Measurements from ENCODE around the gene DPH7.
"Not testable (repeated sequence)": the region's sequence is repeated elsewhere in the genome, so short reads cannot be mapped to it uniquely, and the experiment has no call there.

The DPH7 gene

DNA sequence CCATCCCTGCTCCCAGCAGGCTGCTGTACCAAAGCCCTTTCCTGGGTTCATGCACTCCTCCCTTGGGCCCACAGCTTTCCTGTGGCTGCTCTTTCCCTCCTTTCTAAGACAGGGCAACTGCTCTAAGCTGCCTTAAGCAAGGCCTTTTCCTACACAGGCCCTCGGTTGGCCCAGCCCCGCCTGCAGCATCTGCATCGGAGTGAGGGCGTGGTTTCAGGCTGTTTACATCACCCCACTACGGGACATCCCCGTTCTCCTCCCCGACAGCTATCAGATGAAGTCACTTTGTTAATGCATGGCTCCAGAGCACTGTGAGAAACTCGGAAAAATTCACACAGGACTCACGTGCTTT lies 3.4 kb downstream of the DPH7 start:
- H2BK120ac ChIP-seq (ENCODE audit: low read depth, low read length): no peak overlapping the region
- no peak for DNase-seq
- H3K27ac ChIP-seq (ENCODE audit: low read depth, low read length): no peak overlapping the region

DNA sequence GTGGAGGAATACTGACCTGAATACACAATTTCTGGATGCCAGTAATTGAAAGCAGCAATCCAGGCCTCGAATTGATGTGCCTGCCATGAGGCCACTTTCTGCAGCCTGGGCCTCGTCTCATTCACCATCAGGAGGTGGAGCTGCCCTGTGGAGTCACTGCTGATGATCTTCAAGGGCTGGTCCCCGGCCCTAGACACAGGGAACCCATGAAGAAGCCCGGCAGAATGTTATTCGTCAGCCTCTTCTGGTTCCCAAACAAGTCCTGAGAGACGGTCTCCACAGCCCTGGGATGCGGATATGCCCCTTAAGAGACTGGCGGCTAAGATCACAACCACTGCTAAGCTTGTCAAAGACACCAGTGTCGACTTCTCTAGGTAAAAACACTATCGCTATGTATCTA lies 4.5 kb downstream of the DPH7 start:
- Histone ChIP-seq H3K4me3 (ENCODE audit: low read length) (no peak overlapping the region), H4K5ac (ENCODE audit: low read length) (no peak overlapping the region), H3K18ac (ENCODE audit: low read length) (no peak overlapping the region), H3K79me2 (ENCODE audit: control insufficient read depth, insufficient read depth, low read length) (peaks cover 26% of the 10 kb centered on the region), H2BK5ac (ENCODE audit: low read length) (no peak overlapping the region), H2BK15ac (replicated peaks; ENCODE audit: low read depth) (no peak overlapping the region), H3K36me3 (ENCODE audit: control insufficient read depth, insufficient read depth, low read length) (peaks cover 18% of the 10 kb centered on the region), H2BK120ac (ENCODE audit: low read depth, low read length) (no peak overlapping the region), H3K4me2 (ENCODE audit: low read length) (no peak overlapping the region), H3K4me1 (ENCODE audit: control insufficient read depth, low read depth, low read length) (peaks cover 5% of the 10 kb centered on the region), H3K27me3 (ENCODE audit: insufficient read depth, low read length, poor library complexity) (no peaks in the 10 kb centered on the region), H3K9ac (ENCODE audit: low read length) (no peak overlapping the region), H3K56ac (ENCODE audit: low read length) (no peak overlapping the region), H3K23ac (ENCODE audit: low read length) (no peak overlapping the region), H2AK5ac (ENCODE audit: low read length) (no peak overlapping the region), H3K4ac (ENCODE audit: low read depth, low read length) (no peak overlapping the region), H3K27ac (ENCODE audit: low read depth, low read length) (no peak overlapping the region), H3K79me1 (ENCODE audit: low read length) (peaks cover 14% of the 10 kb centered on the region), H4K8ac (ENCODE audit: low read depth, low read length) (no peak overlapping the region)
- WGBS (ENCODE audit: extremely low coverage, insufficient coverage, low lambda C conversion rate): no CpG with 5 or more reads among the region's 10 CpGs
- no peak for DNase-seq

More for the DNA sequence above, 3.4 kb downstream of the DPH7 start:
- Histone ChIP-seq H3K4me3 (ENCODE audit: low read length) (no peak overlapping the region), H3K18ac (ENCODE audit: low read length) (no peak overlapping the region), H3K9ac (ENCODE audit: low read length) (no peak overlapping the region), H3K4ac (ENCODE audit: low read depth, low read length) (no peak overlapping the region), H2BK15ac (replicated peaks; ENCODE audit: low read depth) (no peak overlapping the region), H3K36me3 (ENCODE audit: control insufficient read depth, insufficient read depth, low read length) (peaks cover 18% of the 10 kb centered on the region), H3K4me1 (ENCODE audit: control insufficient read depth, low read depth, low read length) (peaks cover 5% of the 10 kb centered on the region), H2AK5ac (ENCODE audit: low read length) (no peak overlapping the region), H3K79me1 (ENCODE audit: low read length) (peaks cover 14% of the 10 kb centered on the region), H3K27me3 (ENCODE audit: insufficient read depth, low read length, poor library complexity) (no peaks in the 10 kb centered on the region), H3K23ac (ENCODE audit: low read length) (no peak overlapping the region), H3K56ac (ENCODE audit: low read length) (no peak overlapping the region), H2BK5ac (ENCODE audit: low read length) (no peak overlapping the region), H3K79me2 (ENCODE audit: control insufficient read depth, insufficient read depth, low read length) (peaks cover 26% of the 10 kb centered on the region), H4K8ac (ENCODE audit: low read depth, low read length) (no peak overlapping the region), H4K5ac (ENCODE audit: low read length) (no peak overlapping the region), H3K4me2 (ENCODE audit: low read length) (no peak overlapping the region)
- WGBS (ENCODE audit: extremely low coverage, insufficient coverage, low lambda C conversion rate): no CpG with 5 or more reads among the region's 9 CpGs

DNA sequence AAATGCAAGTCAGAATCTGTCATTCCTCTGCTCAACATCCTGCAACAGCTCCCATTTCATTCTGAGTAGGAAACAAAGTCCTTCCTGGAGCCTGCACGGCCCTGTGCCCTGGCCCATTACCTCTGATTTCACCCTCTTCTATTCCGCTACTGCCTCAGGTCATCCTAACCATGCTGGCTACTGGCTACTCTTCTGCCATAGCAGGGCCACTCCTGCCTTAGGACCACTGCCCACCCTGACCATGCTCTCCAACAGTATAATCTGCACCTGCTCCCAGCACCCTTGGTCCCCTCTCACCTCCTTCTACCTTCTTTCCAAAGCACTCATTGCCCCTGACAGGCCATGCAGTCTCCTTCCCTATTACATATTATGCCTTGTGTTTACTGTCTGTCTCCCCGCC lies 8.2 kb downstream of the DPH7 start:
- no peaks in the 10 kb centered on the region for H3K27me3 ChIP-seq (ENCODE audit: insufficient read depth, low read length, poor library complexity)
- H2BK5ac ChIP-seq (ENCODE audit: low read length): no peak overlapping the region
- no peak overlapping the region for H3K4ac ChIP-seq (ENCODE audit: low read depth, low read length)
- no peak overlapping the region for H3K18ac ChIP-seq (ENCODE audit: low read length)
- H3K23ac ChIP-seq (ENCODE audit: low read length): no peak overlapping the region
- no peak overlapping the region for H3K4me3 ChIP-seq (ENCODE audit: low read length)
- H3K79me2 ChIP-seq (ENCODE audit: control insufficient read depth, insufficient read depth, low read length): peaks cover 2% of the 10 kb centered on the region
- no peak for DNase-seq
- H4K8ac ChIP-seq (ENCODE audit: low read depth, low read length): no peak overlapping the region
- no peak overlapping the region for H3K9ac ChIP-seq (ENCODE audit: low read length)
- no peak overlapping the region for H2AK5ac ChIP-seq (ENCODE audit: low read length)
- H3K79me1 ChIP-seq (ENCODE audit: low read length): peaks cover 5% of the 10 kb centered on the region
- no peak overlapping the region for H3K27ac ChIP-seq (ENCODE audit: low read depth, low read length)
- H2BK120ac ChIP-seq (ENCODE audit: low read depth, low read length): no peak overlapping the region
- H3K36me3 ChIP-seq (ENCODE audit: control insufficient read depth, insufficient read depth, low read length): peaks cover 19% of the 10 kb centered on the region
- WGBS (ENCODE audit: extremely low coverage, insufficient coverage, low lambda C conversion rate): no CpG with 5 or more reads among the region's 3 CpGs
- no peak overlapping the region for H4K5ac ChIP-seq (ENCODE audit: low read length)
- H3K56ac ChIP-seq (ENCODE audit: low read length): no peak overlapping the region
- no peak overlapping the region for H3K4me2 ChIP-seq (ENCODE audit: low read length)
- H2BK15ac ChIP-seq (replicated peaks; ENCODE audit: low read depth): no peak overlapping the region
- no peaks in the 10 kb centered on the region for H3K4me1 ChIP-seq (ENCODE audit: control insufficient read depth, low read depth, low read length)

DNA sequence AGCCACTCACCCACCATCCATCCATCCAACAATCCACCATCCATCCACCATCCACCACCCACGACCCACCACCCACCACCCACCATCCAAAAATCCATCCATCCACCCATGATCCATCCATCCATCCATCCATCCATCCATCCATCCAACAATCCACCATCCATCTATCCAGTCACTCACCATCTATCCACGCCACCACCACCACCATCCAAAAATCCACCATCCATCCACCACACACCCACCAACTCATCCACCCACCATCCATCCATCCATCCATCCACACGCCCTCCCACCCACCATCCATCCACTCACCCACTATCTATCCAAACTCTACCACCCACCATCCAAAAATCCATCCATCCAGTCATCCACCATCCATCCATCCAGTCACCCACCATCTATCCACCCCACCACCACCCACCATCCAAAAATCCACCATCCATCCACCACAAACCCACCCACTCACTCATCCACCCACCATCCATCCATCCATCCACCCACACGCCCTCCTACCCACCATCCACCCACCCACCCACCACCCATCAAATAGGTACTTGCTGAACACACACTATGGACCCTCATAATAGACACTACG lies 9.0 kb downstream of the DPH7 start:
- WGBS (ENCODE audit: extremely low coverage, insufficient coverage, low lambda C conversion rate): 100% methylated on average over 2 of the region's 5 CpGs
- Histone ChIP-seq H2BK5ac (ENCODE audit: low read length) (no peak overlapping the region), H4K8ac (ENCODE audit: low read depth, low read length) (no peak overlapping the region), H3K27ac (ENCODE audit: low read depth, low read length) (no peak overlapping the region), H3K36me3 (ENCODE audit: control insufficient read depth, insufficient read depth, low read length) (peaks cover 13% of the 10 kb centered on the region), H3K27me3 (ENCODE audit: insufficient read depth, low read length, poor library complexity) (no peaks in the 10 kb centered on the region), H2AK5ac (ENCODE audit: low read length) (no peak overlapping the region), H3K79me1 (ENCODE audit: low read length) (peaks cover 1% of the 10 kb centered on the region), H2BK120ac (ENCODE audit: low read depth, low read length) (no peak overlapping the region), H3K9ac (ENCODE audit: low read length) (no peak overlapping the region), H4K5ac (ENCODE audit: low read length) (no peak overlapping the region), H3K4me3 (ENCODE audit: low read length) (no peak overlapping the region), H3K56ac (ENCODE audit: low read length) (no peak overlapping the region), H3K18ac (ENCODE audit: low read length) (no peak overlapping the region), H3K4me1 (ENCODE audit: control insufficient read depth, low read depth, low read length) (no peaks in the 10 kb centered on the region), H3K79me2 (ENCODE audit: control insufficient read depth, insufficient read depth, low read length) (no peaks in the 10 kb centered on the region), H2BK15ac (replicated peaks; ENCODE audit: low read depth) (no peak overlapping the region), H3K4ac (ENCODE audit: low read depth, low read length) (no peak overlapping the region), H3K23ac (ENCODE audit: low read length) (no peak overlapping the region), H3K4me2 (ENCODE audit: low read length) (no peak overlapping the region)
- no peak for DNase-seq

DNA sequence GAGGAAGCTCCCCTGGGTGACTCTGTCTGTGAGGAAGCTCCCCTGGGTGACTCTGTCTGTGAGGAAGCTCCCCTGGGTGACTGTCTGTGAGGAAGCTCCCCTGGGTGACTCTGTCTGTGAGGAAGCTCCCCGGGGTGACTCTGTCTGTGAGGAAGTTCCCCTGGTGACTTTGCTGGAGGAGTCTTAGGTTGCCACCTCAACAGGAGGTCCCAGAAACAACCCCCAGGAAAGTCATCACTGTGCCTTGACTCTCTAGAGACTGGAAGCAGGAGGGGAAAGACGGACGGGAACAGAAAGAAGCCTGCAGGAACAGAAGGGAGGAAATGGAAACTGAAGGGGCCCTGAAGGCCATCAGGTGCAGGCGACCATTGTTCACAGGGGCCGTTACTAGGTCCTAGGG lies 10.3 kb downstream of the DPH7 start:
- H3K79me2 ChIP-seq (ENCODE audit: control insufficient read depth, insufficient read depth, low read length); H2BK120ac ChIP-seq (ENCODE audit: low read depth, low read length): not testable (repeated sequence)
- no CpG with 5 or more reads among the region's 5 CpGs for WGBS (ENCODE audit: extremely low coverage, insufficient coverage, low lambda C conversion rate)

DNA sequence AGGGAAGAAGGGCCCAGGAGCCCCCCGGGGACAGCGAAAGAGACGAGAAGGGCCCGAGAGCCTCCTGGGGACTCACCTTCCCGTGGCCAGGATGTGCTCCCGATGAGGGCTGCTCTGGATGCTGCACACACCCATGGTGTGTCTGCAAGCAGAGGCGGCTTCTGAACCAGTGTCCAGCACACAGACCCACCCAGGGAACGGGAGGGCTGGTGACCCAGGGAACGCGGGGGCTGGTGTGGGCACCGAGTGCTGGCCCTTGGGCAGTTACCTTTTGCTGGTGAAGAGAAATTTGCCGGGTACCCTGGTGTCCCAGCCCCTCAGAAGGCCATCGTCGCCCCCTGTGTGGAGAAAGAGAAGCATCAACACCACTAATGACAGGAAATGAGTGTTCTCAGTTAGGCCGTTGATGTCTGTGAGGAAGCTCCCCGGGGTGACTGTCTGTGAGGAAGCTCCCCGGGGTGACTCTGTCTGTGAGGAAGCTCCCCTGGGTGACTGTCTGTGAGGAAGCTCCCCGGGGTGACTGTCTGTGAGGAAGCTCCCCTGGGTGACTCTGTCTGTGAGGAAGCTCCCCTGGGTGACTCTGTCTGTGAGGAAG lies 13.8 kb downstream of the DPH7 start:
- no CpG with 5 or more reads among the region's 18 CpGs for WGBS (ENCODE audit: extremely low coverage, insufficient coverage, low lambda C conversion rate)

More for the DNA sequence above, 10.3 kb downstream of the DPH7 start:
- not testable (repeated sequence) for H3K23ac ChIP-seq (ENCODE audit: low read length); H3K56ac ChIP-seq (ENCODE audit: low read length); H3K9ac ChIP-seq (ENCODE audit: low read length); H3K4ac ChIP-seq (ENCODE audit: low read depth, low read length); H3K27me3 ChIP-seq (ENCODE audit: insufficient read depth, low read length, poor library complexity); H2BK5ac ChIP-seq (ENCODE audit: low read length); H4K8ac ChIP-seq (ENCODE audit: low read depth, low read length); DNase-seq; H2BK15ac ChIP-seq (replicated peaks; ENCODE audit: low read depth); H2AK5ac ChIP-seq (ENCODE audit: low read length); H3K4me1 ChIP-seq (ENCODE audit: control insufficient read depth, low read depth, low read length); H3K4me3 ChIP-seq (ENCODE audit: low read length); H3K18ac ChIP-seq (ENCODE audit: low read length); H3K27ac ChIP-seq (ENCODE audit: low read depth, low read length); H3K79me1 ChIP-seq (ENCODE audit: low read length); H3K4me2 ChIP-seq (ENCODE audit: low read length); H4K5ac ChIP-seq (ENCODE audit: low read length)
- peaks cover 18% of the 10 kb centered on the region for H3K36me3 ChIP-seq (ENCODE audit: control insufficient read depth, insufficient read depth, low read length)

More for the DNA sequence above, 13.8 kb downstream of the DPH7 start:
- no peak overlapping the region for H3K27ac ChIP-seq (ENCODE audit: low read depth, low read length)
- no peaks in the 10 kb centered on the region for H3K79me1 ChIP-seq (ENCODE audit: low read length)
- no peaks in the 10 kb centered on the region for H3K4me1 ChIP-seq (ENCODE audit: control insufficient read depth, low read depth, low read length)
- H2BK5ac ChIP-seq (ENCODE audit: low read length): no peak overlapping the region
- H2BK120ac ChIP-seq (ENCODE audit: low read depth, low read length): no peak overlapping the region
- H3K4me2 ChIP-seq (ENCODE audit: low read length): no peak overlapping the region
- no peak overlapping the region for H3K4me3 ChIP-seq (ENCODE audit: low read length)
- no peak overlapping the region for H3K56ac ChIP-seq (ENCODE audit: low read length)
- no peak for DNase-seq
- no peak overlapping the region for H3K23ac ChIP-seq (ENCODE audit: low read length)
- peaks cover 11% of the 10 kb centered on the region for H3K36me3 ChIP-seq (ENCODE audit: control insufficient read depth, insufficient read depth, low read length)
- no peak overlapping the region for H2AK5ac ChIP-seq (ENCODE audit: low read length)
- H3K79me2 ChIP-seq (ENCODE audit: control insufficient read depth, insufficient read depth, low read length): no peaks in the 10 kb centered on the region
- no peak overlapping the region for H3K9ac ChIP-seq (ENCODE audit: low read length)
- no peak overlapping the region for H2BK15ac ChIP-seq (replicated peaks; ENCODE audit: low read depth)
- H3K4ac ChIP-seq (ENCODE audit: low read depth, low read length): no peak overlapping the region
- H4K8ac ChIP-seq (ENCODE audit: low read depth, low read length): no peak overlapping the region
- H3K18ac ChIP-seq (ENCODE audit: low read length): no peak overlapping the region
- no peaks in the 10 kb centered on the region for H3K27me3 ChIP-seq (ENCODE audit: insufficient read depth, low read length, poor library complexity)
- no peak overlapping the region for H4K5ac ChIP-seq (ENCODE audit: low read length)

Data from mesendoderm (in vitro differentiated cells).